CD14-positive monocyte (primary cell): Measurements from ENCODE around the gene OR1F1. TPM values are rescaled to one million over a fixed set of nuclear protein-coding genes. Genes with fewer than 3 reads are reported as not detected.
"Not testable (repeated sequence)": the region's sequence is repeated elsewhere in the genome, so short reads cannot be mapped to it uniquely, and the experiment has no call there.

Source experiments
- DNase-seq, 3 donors: peaks; one replicate each; pipeline ENCODE4 v3.0.0-alpha.2; 2011 to 2022
- H2AFZ ChIP-seq: 2 replicates; pipeline ENCODE4 v1.6.0; 2012; ENCODE audit warnings: mild to moderate bottlenecking, low read depth, low read length, inconsistent platforms; ENCODE audit not compliant: insufficient read depth, poor library complexity, severe bottlenecking
- H3K27ac ChIP-seq, 2 donors: 1 replicate in 1 of 2; 2 replicates in 1 of 2; pipeline ENCODE4 v1.5.1; 2012 to 2013; ENCODE audit warnings: low read length in 2 of 2, control low read depth in 1 of 2, inconsistent platforms in 1 of 2, low read depth in 1 of 2, mild to moderate bottlenecking in 1 of 2
- H3K27me3 ChIP-seq, 2 donors: one replicate each; pipeline versions ENCODE4 v1.6.0 to v1.6.1; 2011 to 2013; ENCODE audit warnings: low read length in 2 of 2; ENCODE audit not compliant: control insufficient read depth in 2 of 2, insufficient read depth in 2 of 2
- H3K36me3 ChIP-seq, 2 donors: replicated peaks in 1 of 2; 1 replicate in 1 of 2; 2 replicates in 1 of 2; pipeline versions ENCODE4 v1.5.1 to v1.6.1; 2012 to 2013; ENCODE audit warnings: low read length in 2 of 2, control low read depth in 1 of 2, inconsistent platforms in 1 of 2, mild to moderate bottlenecking in 1 of 2; ENCODE audit not compliant: insufficient read depth in 2 of 2, control insufficient read depth in 1 of 2
- H3K4me1 ChIP-seq, 2 donors: 1 replicate in 1 of 2; 2 replicates in 1 of 2; pipeline versions ENCODE4 v1.5.1 to v1.6.1; 2012 to 2013; ENCODE audit warnings: low read length in 2 of 2, control low read depth in 1 of 2, inconsistent platforms in 1 of 2, mild to moderate bottlenecking in 1 of 2, moderate library complexity in 1 of 2; ENCODE audit not compliant: insufficient read depth in 2 of 2, control insufficient read depth in 1 of 2
- H3K4me2 ChIP-seq: replicated peaks from 2 replicates; pipeline ENCODE3; 2012; ENCODE audit warnings: low read length, moderate library complexity, mild to moderate bottlenecking; ENCODE audit not compliant: poor library complexity, severe bottlenecking; ENCODE audit errors: extremely low read depth
- H3K4me3 ChIP-seq, 3 experiments: fragments of 200-600 bp in 1 of 3; sonication (generic) in 1 of 3; replicated peaks in 1 of 3; 1 replicate in 2 of 3; 2 replicates in 1 of 3; pipeline ENCODE4 v1.5.1; 2011 to 2013; ENCODE audit warnings: low read length in 3 of 3, mild to moderate bottlenecking in 3 of 3, control low read depth in 2 of 3, low read depth in 2 of 3, inconsistent platforms in 1 of 3, moderate library complexity in 1 of 3
- H3K79me2 ChIP-seq: 2 replicates; pipeline ENCODE4 v1.6.0; 2012; ENCODE audit warnings: mild to moderate bottlenecking, control low read depth, inconsistent platforms, low read length, moderate library complexity; ENCODE audit not compliant: insufficient read depth
- H3K9ac ChIP-seq: 2 replicates; pipeline ENCODE4 v1.6.0; 2017; ENCODE audit warnings: low read length, mild to moderate bottlenecking; ENCODE audit not compliant: insufficient read depth, poor library complexity, severe bottlenecking
- H3K9me3 ChIP-seq, 2 donors: replicated peaks in 1 of 2; 1 replicate in 1 of 2; 2 replicates in 1 of 2; pipeline versions ENCODE4 v1.5.1 to v1.6.1; 2012 to 2013; ENCODE audit warnings: low read length in 2 of 2, control low read depth in 1 of 2; ENCODE audit not compliant: control insufficient read depth in 1 of 2, insufficient read depth in 1 of 2
- H4K20me1 ChIP-seq: 2 replicates; pipeline ENCODE4 v1.6.0; 2012; ENCODE audit warnings: mild to moderate bottlenecking, low read length, control low read depth, moderate library complexity; ENCODE audit not compliant: insufficient read depth
- H3K27ac Mint-ChIP-seq, 7 donors: one replicate each; pipeline ENCODE4 v1.8.0; 2020; ENCODE audit warnings: mild to moderate bottlenecking in 7 of 7, mixed read lengths in 7 of 7, moderate library complexity in 6 of 7, inconsistent platforms in 2 of 7
- H3K27me3 Mint-ChIP-seq, 3 donors: one replicate each; pipeline ENCODE4 v1.8.0; 2021 to 2022; ENCODE audit warnings: low read depth in 3 of 3, mild to moderate bottlenecking in 3 of 3, mixed read lengths in 3 of 3, moderate library complexity in 3 of 3, inconsistent platforms in 1 of 3
- H3K36me3 Mint-ChIP-seq, 2 donors: one replicate each; pipeline ENCODE4 v1.8.0; 2020; ENCODE audit warnings: mixed read lengths in 2 of 2, inconsistent platforms in 1 of 2, mild to moderate bottlenecking in 1 of 2
- H3K4me1 Mint-ChIP-seq: one replicate; pipeline ENCODE4 v1.8.0; 2020; ENCODE audit warnings: mild to moderate bottlenecking, mixed read lengths
- H3K4me3 Mint-ChIP-seq, 2 donors: one replicate each; pipeline ENCODE4 v1.8.0; 2020; ENCODE audit warnings: mild to moderate bottlenecking in 2 of 2, mixed read lengths in 2 of 2, moderate library complexity in 1 of 2
- H3K9me3 Mint-ChIP-seq, 7 donors: one replicate each; pipeline ENCODE4 v1.8.0; 2020 to 2022; ENCODE audit warnings: mixed read lengths in 7 of 7, mild to moderate bottlenecking in 6 of 7, moderate library complexity in 6 of 7, inconsistent platforms in 2 of 7
- WGBS: methylation state at CpG from one replicate; pipeline ENCODE4 v1.1.5; 2013; ENCODE audit warnings: missing lambda C conversion rate; ENCODE audit not compliant: insufficient coverage; 5-methylcytosine and 5-hydroxymethylcytosine counted together
- intact Hi-C, 2 donors: fragments of 100-400 bp; cut with micrococcal nuclease; formaldehyde crosslinking; loops; one replicate each; pipeline versions ENCODE4 v1.15.0 to v1.15.1; 2023
- polyA plus RNA-seq, 3 donors: library from polyadenylated mRNA; depleted of rRNA in 1 of 3; unstranded in 2 of 3; stranded (reverse) in 1 of 3; fragments of 300-500 nt in 2 of 3; fragments of >200 nt in 1 of 3; fragmentation: Illumina TruSeq in 2 of 3; gene quantifications; 1 replicate in 2 of 3; 2 replicates in 1 of 3; pipeline ENCODE4 v1.2.3, GENCODE V29; 2012 to 2021
- TF ChIP-seq, protein P1 (sequence below): fragments of 200-600 bp; IDR thresholded peaks from one replicate; pipeline ENCODE4 v1.8.0; 2022; ENCODE audit warnings: antibody characterized with exemption, mild to moderate bottlenecking

OR1F1 gene
- polyA plus RNA-seq, 3 donors: not detected

GRCh38 chr16:3195975-3196374 lies 8.0 kb downstream of the OR1F1 start:
- no peaks in the 10 kb centered on the region for H3K4me1 ChIP-seq
- 73% methylated on average over 8 of the region's 10 CpGs for WGBS
- Mint-ChIP-seq H3K4me3 (no peak overlapping the region), H3K9me3 (peaks cover 13 to 53% (median 33%) of the 10 kb centered on the region in 7 donors), H3K36me3 (peaks cover 4 to 10% of the 10 kb centered on the region in 2 donors), H3K27me3 (peaks cover 49 to 86% (median 80%) of the 10 kb centered on the region in 3 donors), H3K27ac (no peak overlapping the region), H3K4me1 (peaks cover 9% of the 10 kb centered on the region)
- intact Hi-C loops: no loop called here
- DNase-seq: no peak
- H3K27me3 ChIP-seq: peaks cover 30 to 76% of the 10 kb centered on the region in 2 donors
- H3K4me2 ChIP-seq: no peak overlapping the region
- no peaks in the 10 kb centered on the region for H4K20me1 ChIP-seq
- H3K9ac ChIP-seq: no peak overlapping the region
- no peaks in the 10 kb centered on the region for H3K36me3 ChIP-seq
- TF ChIP-seq, protein P1, sequence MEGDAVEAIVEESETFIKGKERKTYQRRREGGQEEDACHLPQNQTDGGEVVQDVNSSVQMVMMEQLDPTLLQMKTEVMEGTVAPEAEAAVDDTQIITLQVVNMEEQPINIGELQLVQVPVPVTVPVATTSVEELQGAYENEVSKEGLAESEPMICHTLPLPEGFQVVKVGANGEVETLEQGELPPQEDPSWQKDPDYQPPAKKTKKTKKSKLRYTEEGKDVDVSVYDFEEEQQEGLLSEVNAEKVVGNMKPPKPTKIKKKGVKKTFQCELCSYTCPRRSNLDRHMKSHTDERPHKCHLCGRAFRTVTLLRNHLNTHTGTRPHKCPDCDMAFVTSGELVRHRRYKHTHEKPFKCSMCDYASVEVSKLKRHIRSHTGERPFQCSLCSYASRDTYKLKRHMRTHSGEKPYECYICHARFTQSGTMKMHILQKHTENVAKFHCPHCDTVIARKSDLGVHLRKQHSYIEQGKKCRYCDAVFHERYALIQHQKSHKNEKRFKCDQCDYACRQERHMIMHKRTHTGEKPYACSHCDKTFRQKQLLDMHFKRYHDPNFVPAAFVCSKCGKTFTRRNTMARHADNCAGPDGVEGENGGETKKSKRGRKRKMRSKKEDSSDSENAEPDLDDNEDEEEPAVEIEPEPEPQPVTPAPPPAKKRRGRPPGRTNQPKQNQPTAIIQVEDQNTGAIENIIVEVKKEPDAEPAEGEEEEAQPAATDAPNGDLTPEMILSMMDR: no peak
- no peak overlapping the region for H2AFZ ChIP-seq
- H3K27ac ChIP-seq: no peak overlapping the region
- peaks cover 19 to 38% of the 10 kb centered on the region in 2 donors for H3K9me3 ChIP-seq
- no peaks in the 10 kb centered on the region for H3K79me2 ChIP-seq
- no peak overlapping the region for H3K4me3 ChIP-seq

- H3K27ac ChIP-seq, H3K27ac Mint-ChIP-seq, H3K36me3 Mint-ChIP-seq, H3K4me1 Mint-ChIP-seq, H3K4me2 ChIP-seq, H2AFZ ChIP-seq, H3K4me1 ChIP-seq, intact Hi-C loops, H3K79me2 ChIP-seq, H3K9ac ChIP-seq, H3K36me3 ChIP-seq, H3K4me3 Mint-ChIP-seq, H4K20me1 ChIP-seq, H3K4me3 ChIP-seq, DNase-seq: not testable (repeated sequence)
- Mint-ChIP-seq H3K27me3 (peaks cover 39 to 75% (median 66%) of the 10 kb centered on the region in 3 donors), H3K9me3 (peaks cover 11 to 35% (median 15%) of the 10 kb centered on the region in 7 donors)
- WGBS: 76% methylated on average over 3 of the region's 3 CpGs
- Histone ChIP-seq H3K27me3 (peaks cover 12 to 57% of the 10 kb centered on the region in 2 donors), H3K9me3 (peaks cover 10 to 20% of the 10 kb centered on the region in 2 donors)
Observed at GRCh38 chr16:3197694-3198333, 9.8 kb downstream of the OR1F1 start.
